GM12878 (cell line): Measurements from ENCODE around the gene RAP2C.

Experiments
- POLR2A ChIP-seq: IDR thresholded peaks from 2 replicates; pipeline ENCODE4 v1.6.1; 2011; ENCODE audit warnings: low read depth, mild to moderate bottlenecking, low read length
- RB1 ChIP-seq: fragments of 450-650 bp; formaldehyde crosslinking; IDR thresholded peaks from 2 replicates; pipeline ENCODE4 v1.6.1; 2017; ENCODE audit warnings: mild to moderate bottlenecking, borderline replicate concordance
- TF ChIP-seq, protein P1 (sequence below): IDR thresholded peaks from 2 replicates; pipeline ENCODE4 v1.6.1; 2011; ENCODE audit warnings: borderline replicate concordance, low read depth, mild to moderate bottlenecking, moderate library complexity, mixed read lengths, low read length; ENCODE audit not compliant: insufficient read depth; ENCODE audit errors: extremely low read length

DNA sequence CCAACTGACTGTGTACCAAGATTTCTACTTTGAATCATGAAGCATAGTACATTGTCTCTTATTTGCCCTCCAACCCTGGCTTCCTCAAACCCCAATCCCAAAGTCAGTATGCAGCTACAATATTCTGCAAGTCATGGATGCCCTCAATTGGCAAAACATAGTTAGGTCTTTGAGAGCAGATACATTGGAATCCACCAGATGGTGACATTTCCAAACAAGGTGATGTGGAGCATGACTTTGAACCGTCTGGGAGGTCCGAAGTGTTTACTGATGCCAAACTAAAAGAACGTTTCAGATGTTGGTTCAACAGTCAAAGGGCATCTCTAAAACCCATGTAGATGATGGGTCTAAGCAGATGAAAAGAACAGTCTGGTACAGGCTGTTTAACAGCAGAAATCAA is 47.8 kb downstream of the RAP2C start:
- no peak for TF ChIP-seq RB1
- no peak for TF ChIP-seq POLR2A
- TF ChIP-seq, protein P1, sequence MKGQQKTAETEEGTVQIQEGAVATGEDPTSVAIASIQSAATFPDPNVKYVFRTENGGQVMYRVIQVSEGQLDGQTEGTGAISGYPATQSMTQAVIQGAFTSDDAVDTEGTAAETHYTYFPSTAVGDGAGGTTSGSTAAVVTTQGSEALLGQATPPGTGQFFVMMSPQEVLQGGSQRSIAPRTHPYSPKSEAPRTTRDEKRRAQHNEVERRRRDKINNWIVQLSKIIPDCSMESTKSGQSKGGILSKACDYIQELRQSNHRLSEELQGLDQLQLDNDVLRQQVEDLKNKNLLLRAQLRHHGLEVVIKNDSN = no peak
